H1 (cell line): ENCODE measurements around the gene MBD3. TPM values are rescaled to one million over a fixed set of nuclear protein-coding genes. Genes with fewer than 3 reads are reported as not detected.

Source experiments
- CHD7 ChIP-seq: fragments of 300-600 bp; sonication (generic); IDR thresholded peaks from 2 replicates; pipeline ENCODE4 v1.7.1; 2012; ENCODE audit warnings: low read length, moderate library complexity, mild to moderate bottlenecking, inconsistent platforms; ENCODE audit not compliant: insufficient replicate concordance
- EP300 ChIP-seq, 2 experiments: IDR thresholded peaks; 1 replicate in 1 of 2; 2 replicates in 1 of 2; pipeline ENCODE4 v1.6.1; 2011 to 2012; ENCODE audit warnings: low read depth in 2 of 2, low read length in 2 of 2, mild to moderate bottlenecking in 2 of 2, borderline replicate concordance in 1 of 2, inconsistent platforms in 1 of 2, moderate library complexity in 1 of 2
- FOSL1 ChIP-seq: IDR thresholded peaks from 2 replicates; pipeline ENCODE4 v1.6.1; 2011; ENCODE audit warnings: mild to moderate bottlenecking, low read depth, low read length, moderate library complexity; ENCODE audit not compliant: insufficient read depth
- HDAC6 ChIP-seq: IDR thresholded peaks from one replicate; pipeline ENCODE4 v1.7.1; 2012; ENCODE audit warnings: low read depth, mild to moderate bottlenecking, inconsistent platforms, low read length, moderate library complexity
- PHF8 ChIP-seq: fragments of 200-600 bp; sonication (generic); conservative IDR thresholded peaks from 2 replicates; pipeline ENCODE4 v1.7.1; 2012; ENCODE audit warnings: low read depth, mild to moderate bottlenecking, inconsistent platforms, low read length, moderate library complexity
- POLR2A ChIP-seq, 2 experiments: IDR thresholded peaks; 1 replicate in 1 of 2; 2 replicates in 1 of 2; pipeline ENCODE4 v1.6.1; 2011; ENCODE audit warnings: low read depth in 2 of 2, low read length in 2 of 2, mild to moderate bottlenecking in 2 of 2; ENCODE audit errors: control extremely low read depth in 1 of 2
- SIX5 ChIP-seq: IDR thresholded peaks from 2 replicates; pipeline ENCODE4 v1.6.1; 2011; ENCODE audit warnings: mild to moderate bottlenecking, low read depth, low read length
- TCF12 ChIP-seq: IDR thresholded peaks from 2 replicates; pipeline ENCODE4 v1.6.1; 2011; ENCODE audit warnings: low read depth, mild to moderate bottlenecking, low read length
- USF2 ChIP-seq: IDR thresholded peaks from 2 replicates; pipeline ENCODE4 v1.6.1; 2011; ENCODE audit warnings: low read length, improper control_type of control experiment
- polyA plus RNA-seq, 7 experiments: library from polyadenylated mRNA; depleted of rRNA in 3 of 7; stranded (reverse) in 5 of 7; unstranded in 2 of 7; fragments of >200 nt in 5 of 7; fragments of 200-250 nt in 2 of 7; gene quantifications; 1 replicate in 5 of 7; 2 replicates in 1 of 7; 4 replicates in 1 of 7; pipeline versions ENCODE4 v1.2.1 to v1.2.3, GENCODE V29; 2011 to 2013; ENCODE audit warnings: missing spikeins in 2 of 7, mixed read lengths in 2 of 7
- total RNA-seq: library from RNA; stranded (reverse); fragmentation: NEBNext Ultra II Directional; extraction: Animal tissue kit (Norgen Biotek cat#: 25700); gene quantifications from 2 replicates; pipeline ENCODE4 v1.2.1, GENCODE V29; 2021

MBD3 gene
- total and polyA plus RNA-seq, 2 of the 8 experiments (the other 6 are each of a cell fraction or from before 2014, with no cell fraction given): 88.2 to 110 TPM

- TF ChIP-seq CHD7: no peak
- TF ChIP-seq FOSL1: no peak
- TF ChIP-seq EP300 (IDR thresholded peaks at IDR 0.05; ENCODE audit: borderline replicate concordance in 1 of 2, low read depth in 2 of 2, low read length in 2 of 2): no peak
- no peak for TF ChIP-seq TCF12
- TF ChIP-seq SIX5: no peak
- TF ChIP-seq PHF8: no peak
- no peak for TF ChIP-seq POLR2A (IDR thresholded peaks at IDR 0.05; ENCODE audit: control extremely low read depth in 1 of 2, low read depth in 2 of 2, low read length in 2 of 2)
- no peak for TF ChIP-seq HDAC6
- TF ChIP-seq USF2: no peak
These were observed 29.3 kb upstream of the MBD3 start (continued) for GRCh38 chr19:1622007-1622406.
